ENCODE data around the gene ANK2. TPM values are rescaled to one million over a fixed set of nuclear protein-coding genes. Genes with fewer than 3 reads are reported as not detected.

The ANK2 gene
- total and polyA plus RNA-seq, 2 of the 13 experiments (the other 11 are each of a cell fraction or from before 2014, with no cell fraction given): 2.7 to 15.1 TPM

- no peak for TF ChIP-seq ZNF460 (CRISPR knock-in tag; IDR thresholded peaks at IDR 0.05; ENCODE audit: borderline replicate concordance)
- no peak for TF ChIP-seq SETDB1 (CRISPR knock-in tag; IDR thresholded peaks at IDR 0.05; ENCODE audit: borderline replicate concordance)
- no peak for TF ChIP-seq MED8 (CRISPR knock-in tag; IDR thresholded peaks at IDR 0.05; ENCODE audit: insufficient replicate concordance)
- TF ChIP-seq ZNF615 (CRISPR knock-in tag; IDR thresholded peaks at IDR 0.05; ENCODE audit: borderline replicate concordance): no peak
- peak; percentile 93 for TF ChIP-seq NKX3-1 (CRISPR knock-in tag; IDR thresholded peaks at IDR 0.05)
- TF ChIP-seq RFXAP (CRISPR knock-in tag; IDR thresholded peaks at IDR 0.05; ENCODE audit: borderline replicate concordance): no peak
- TF ChIP-seq ERF (CRISPR knock-in tag; IDR thresholded peaks at IDR 0.05): peak; percentile 67
- TF ChIP-seq TFAP4 (IDR thresholded peaks at IDR 0.05; ENCODE audit: borderline replicate concordance, low read depth): peak; percentile 52; the same call in 1 of the 2 replicates
- no peak for TF ChIP-seq ZNF75D (CRISPR knock-in tag; IDR thresholded peaks at IDR 0.05; ENCODE audit: borderline replicate concordance)
- TF ChIP-seq GLI4 (CRISPR knock-in tag; IDR thresholded peaks at IDR 0.05; ENCODE audit: borderline replicate concordance): no peak
- TF ChIP-seq AKNA (CRISPR knock-in tag; IDR thresholded peaks at IDR 0.05; ENCODE audit: borderline replicate concordance): no peak
- no peak for TF ChIP-seq ZSCAN20 (CRISPR knock-in tag; IDR thresholded peaks at IDR 0.05; ENCODE audit: borderline replicate concordance)
- no peak for TF ChIP-seq RFX1 (IDR thresholded peaks at IDR 0.05)
- peak; percentile 48; the same call in 1 of the 2 replicates for TF ChIP-seq NFKBIZ (CRISPR knock-in tag; IDR thresholded peaks at IDR 0.05)
- TF ChIP-seq ZNF280D (CRISPR knock-in tag; IDR thresholded peaks at IDR 0.05): no peak
- no peak for TF ChIP-seq EED (CRISPR knock-in tag; IDR thresholded peaks at IDR 0.05)
- TF ChIP-seq HOMEZ (CRISPR knock-in tag; IDR thresholded peaks at IDR 0.05; ENCODE audit: low read depth): 0 out of 2 replicates have a peak, but pooled peaks have one; percentile 63
- no peak for TF ChIP-seq ZNF639 (CRISPR knock-in tag; conservative IDR thresholded peaks at IDR 0.05)
- TF ChIP-seq GPN1 (CRISPR knock-in tag; IDR thresholded peaks at IDR 0.05; ENCODE audit: borderline replicate concordance): no peak
Observed at GRCh38 chr4:113141901-113142346, 92.5 kb downstream of the ANK2 start (continued).
